Endothelial cell (in vitro differentiated cells): ENCODE measurements around the gene TLE5. TPM values are rescaled to one million over a fixed set of nuclear protein-coding genes. Genes with fewer than 3 reads are reported as not detected.

ENCODE experiments used
- DNase-seq: peaks from one replicate; pipeline ENCODE4 v3.0.0; 2021; ENCODE audit warnings: low spot score
- H3K27ac Mint-ChIP-seq: one replicate; pipeline ENCODE4 v1.8.0; 2021; ENCODE audit warnings: mixed read lengths, inconsistent platforms; ENCODE audit not compliant: unreplicated experiment
- H3K27me3 Mint-ChIP-seq: one replicate; pipeline ENCODE4 v1.8.0; 2021; ENCODE audit warnings: mild to moderate bottlenecking, moderate library complexity, mixed read lengths, inconsistent platforms; ENCODE audit not compliant: unreplicated experiment
- H3K36me3 Mint-ChIP-seq: one replicate; pipeline ENCODE4 v1.8.0; 2021; ENCODE audit warnings: mild to moderate bottlenecking, low read depth, mixed read lengths, inconsistent platforms; ENCODE audit not compliant: unreplicated experiment
- H3K4me1 Mint-ChIP-seq: one replicate; pipeline ENCODE4 v1.8.0; 2021; ENCODE audit warnings: mild to moderate bottlenecking, mixed read lengths, inconsistent platforms; ENCODE audit not compliant: unreplicated experiment
- H3K4me3 Mint-ChIP-seq: one replicate; pipeline ENCODE4 v1.8.0; 2021; ENCODE audit warnings: mild to moderate bottlenecking, mixed read lengths, inconsistent platforms; ENCODE audit not compliant: unreplicated experiment
- H3K9me3 Mint-ChIP-seq: one replicate; pipeline ENCODE4 v1.8.0; 2021; ENCODE audit warnings: mixed read lengths, inconsistent platforms; ENCODE audit not compliant: unreplicated experiment
- total RNA-seq: library from RNA; stranded (reverse); fragmentation: NEBNext Ultra II Directional; extraction: Animal tissue kit (Norgen Biotek cat#: 25700); gene quantifications from one replicate; pipeline ENCODE4 v1.2.1, GENCODE V29; 2021; ENCODE audit not compliant: unreplicated experiment
- TF ChIP-seq, protein P1 (sequence below): fragments of 200-600 bp; sonication (generic); IDR thresholded peaks from one replicate; pipeline ENCODE4 v1.5.0; 2021; ENCODE audit warnings: antibody characterized with exemption; ENCODE audit not compliant: unreplicated experiment

Gene TLE5
- total RNA-seq, 1 donor from 2014 or later, result 343 TPM

DNA sequence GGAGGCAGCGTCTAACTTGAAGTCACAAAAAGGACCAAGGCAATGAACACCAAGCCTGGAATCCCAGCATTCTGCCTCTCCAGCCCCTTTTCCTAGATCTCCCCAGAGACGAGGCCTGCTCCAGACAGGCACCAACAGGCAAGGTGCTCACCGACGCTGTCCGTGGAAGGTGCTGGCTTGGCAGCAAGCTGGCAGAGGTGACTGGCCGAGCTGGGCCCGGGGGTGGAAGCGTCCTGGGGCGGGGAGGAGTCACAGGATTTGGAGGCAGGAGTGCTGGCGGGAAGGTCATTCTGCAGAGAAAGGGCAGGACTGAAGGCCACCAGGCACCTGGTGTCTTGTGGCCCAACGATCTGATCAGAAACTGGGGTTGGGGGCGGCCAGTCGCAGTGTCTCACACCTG lies 51.4 kb downstream of the TLE5 start:
- TF ChIP-seq, protein P1, sequence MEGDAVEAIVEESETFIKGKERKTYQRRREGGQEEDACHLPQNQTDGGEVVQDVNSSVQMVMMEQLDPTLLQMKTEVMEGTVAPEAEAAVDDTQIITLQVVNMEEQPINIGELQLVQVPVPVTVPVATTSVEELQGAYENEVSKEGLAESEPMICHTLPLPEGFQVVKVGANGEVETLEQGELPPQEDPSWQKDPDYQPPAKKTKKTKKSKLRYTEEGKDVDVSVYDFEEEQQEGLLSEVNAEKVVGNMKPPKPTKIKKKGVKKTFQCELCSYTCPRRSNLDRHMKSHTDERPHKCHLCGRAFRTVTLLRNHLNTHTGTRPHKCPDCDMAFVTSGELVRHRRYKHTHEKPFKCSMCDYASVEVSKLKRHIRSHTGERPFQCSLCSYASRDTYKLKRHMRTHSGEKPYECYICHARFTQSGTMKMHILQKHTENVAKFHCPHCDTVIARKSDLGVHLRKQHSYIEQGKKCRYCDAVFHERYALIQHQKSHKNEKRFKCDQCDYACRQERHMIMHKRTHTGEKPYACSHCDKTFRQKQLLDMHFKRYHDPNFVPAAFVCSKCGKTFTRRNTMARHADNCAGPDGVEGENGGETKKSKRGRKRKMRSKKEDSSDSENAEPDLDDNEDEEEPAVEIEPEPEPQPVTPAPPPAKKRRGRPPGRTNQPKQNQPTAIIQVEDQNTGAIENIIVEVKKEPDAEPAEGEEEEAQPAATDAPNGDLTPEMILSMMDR, result no peak

DNA sequence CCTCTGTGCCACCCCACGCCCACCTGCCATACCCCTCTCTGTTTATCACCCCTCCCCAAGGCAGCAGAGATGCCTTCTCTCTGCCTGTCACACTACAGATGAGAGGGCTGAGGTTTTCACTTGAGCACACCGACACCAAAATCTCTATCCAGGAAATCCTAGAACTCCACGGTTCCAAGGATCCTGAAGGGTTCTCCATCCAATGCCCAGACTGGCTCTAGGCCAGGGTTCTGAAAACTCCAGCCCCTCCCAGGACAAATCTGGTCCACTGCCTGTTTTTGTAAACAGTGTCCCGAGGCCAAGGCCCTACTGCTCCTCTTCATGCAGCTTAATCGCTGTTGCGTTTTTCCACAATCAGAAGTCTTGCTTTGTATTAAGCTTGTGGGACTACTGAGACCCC lies 53.3 kb downstream of the TLE5 start:
- Mint-ChIP-seq H3K27ac (no peak overlapping the region), H3K36me3 (no peaks in the 10 kb centered on the region), H3K4me1 (no peaks in the 10 kb centered on the region), H3K27me3 (peaks cover 8% of the 10 kb centered on the region), H3K9me3 (no peaks in the 10 kb centered on the region), H3K4me3 (no peak overlapping the region)
- TF ChIP-seq, protein P1, result no peak
- DNase-seq, result no peak

More for the DNA sequence above, 51.4 kb downstream of the TLE5 start:
- Mint-ChIP-seq H3K4me3 (no peak overlapping the region), H3K36me3 (no peaks in the 10 kb centered on the region), H3K27ac (no peak overlapping the region), H3K27me3 (peaks cover 8% of the 10 kb centered on the region), H3K9me3 (no peaks in the 10 kb centered on the region), H3K4me1 (no peaks in the 10 kb centered on the region)
- DNase-seq, result no peak

DNA sequence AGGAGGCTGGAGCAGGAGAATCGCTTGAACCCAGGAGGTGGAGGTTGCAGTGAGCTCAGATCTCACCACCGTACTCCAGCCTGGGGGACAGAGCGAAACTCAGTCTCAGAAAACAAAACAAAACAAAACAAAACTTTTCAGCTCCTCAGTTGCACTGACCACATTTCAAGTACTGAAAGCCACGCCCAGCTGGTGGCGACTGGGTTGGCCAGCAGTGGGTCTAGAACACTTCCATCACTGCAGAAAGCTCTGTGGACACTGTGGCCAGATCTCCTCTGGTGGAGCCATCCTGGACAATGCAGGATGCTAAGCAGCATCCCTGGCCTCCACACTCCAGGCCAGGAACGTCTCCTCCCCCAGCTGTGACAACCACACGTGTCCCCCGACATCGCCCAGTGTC lies 54.3 kb downstream of the TLE5 start:
- TF ChIP-seq, protein P1, result no peak
- no peaks in the 10 kb centered on the region for H3K36me3 Mint-ChIP-seq
- DNase-seq, result no peak
- H3K4me3 Mint-ChIP-seq, result no peak overlapping the region
- no peaks in the 10 kb centered on the region for H3K9me3 Mint-ChIP-seq
- no peaks in the 10 kb centered on the region for H3K4me1 Mint-ChIP-seq
- peaks cover 10% of the 10 kb centered on the region for H3K27me3 Mint-ChIP-seq
- H3K27ac Mint-ChIP-seq, result no peak overlapping the region

DNA sequence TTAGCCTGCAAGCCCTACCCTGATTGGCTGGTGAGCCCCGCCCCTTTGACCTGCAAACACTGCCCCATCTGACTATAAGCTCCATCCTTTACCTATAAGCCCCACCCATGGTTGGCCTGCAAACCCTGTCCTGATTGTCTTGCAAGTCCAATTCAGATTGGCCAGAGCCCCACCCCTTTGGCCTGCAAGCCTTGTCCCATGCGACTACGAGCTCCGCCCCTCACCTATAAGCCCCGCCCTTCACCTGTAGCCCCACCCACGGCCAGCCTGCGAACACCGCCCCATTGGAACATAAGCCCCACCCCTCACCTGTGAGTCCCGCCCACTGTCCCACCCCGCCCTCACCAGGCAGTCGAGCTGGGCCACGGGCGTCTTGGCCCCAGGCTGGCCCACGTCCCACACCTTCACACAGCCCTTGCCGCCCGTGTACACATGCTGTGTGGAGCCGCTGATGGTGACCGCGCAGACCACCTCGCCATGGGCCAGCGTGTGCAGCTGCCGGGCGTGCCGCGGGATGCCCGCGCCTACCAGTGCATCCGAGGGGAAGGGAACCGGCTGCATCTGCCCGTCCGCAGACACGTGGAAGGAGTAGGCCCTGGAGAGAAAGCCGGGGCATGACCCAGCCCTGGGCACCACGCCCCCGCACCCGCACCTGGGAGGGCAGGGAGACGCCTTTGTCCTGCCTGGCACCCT lies 56.1 kb downstream of the TLE5 start:
- H3K36me3 Mint-ChIP-seq, result no peaks in the 10 kb centered on the region
- no peak overlapping the region for H3K4me3 Mint-ChIP-seq
- no peak for DNase-seq
- H3K9me3 Mint-ChIP-seq, result no peaks in the 10 kb centered on the region
- H3K27ac Mint-ChIP-seq, result no peak overlapping the region
- H3K27me3 Mint-ChIP-seq, result peaks cover 4% of the 10 kb centered on the region
- H3K4me1 Mint-ChIP-seq, result no peaks in the 10 kb centered on the region
- TF ChIP-seq, protein P1, result no peak

DNA sequence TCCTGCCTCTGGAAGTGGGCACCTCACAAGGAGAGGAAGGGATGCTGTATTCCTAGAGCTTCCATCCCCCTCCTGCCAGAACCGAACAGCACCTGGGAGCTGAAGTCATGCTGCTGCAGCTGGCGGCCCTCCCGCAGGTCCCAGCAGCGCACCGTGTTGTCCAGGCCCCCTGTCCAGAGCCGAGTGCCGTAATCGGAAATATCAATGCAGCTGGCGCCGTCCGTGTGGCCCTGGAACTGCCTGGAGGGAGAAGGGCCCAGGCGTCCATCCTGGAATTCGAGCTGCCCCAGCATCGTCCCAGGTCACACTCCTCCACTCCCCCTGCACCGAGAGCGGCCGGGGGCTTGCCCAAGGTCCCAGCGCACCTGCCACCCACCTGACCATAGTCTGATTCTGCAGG lies 57.0 kb downstream of the TLE5 start:
- Mint-ChIP-seq H3K9me3 (no peaks in the 10 kb centered on the region), H3K27me3 (peaks cover 4% of the 10 kb centered on the region), H3K4me1 (no peaks in the 10 kb centered on the region), H3K36me3 (no peaks in the 10 kb centered on the region), H3K4me3 (no peak overlapping the region), H3K27ac (no peak overlapping the region)
- no peak for DNase-seq
- TF ChIP-seq, protein P1, result no peak
